ENCODE results near the gene DDX11. TPM values are rescaled to one million over a fixed set of nuclear protein-coding genes. Genes with fewer than 3 reads are reported as not detected.
"Not testable (repeated sequence)": the region's sequence is repeated elsewhere in the genome, so short reads cannot be mapped to it uniquely, and the experiment has no call there.

DDX11 gene
- total RNA-seq, 1 experiment from 2014 or later, result 136 TPM

DNA sequence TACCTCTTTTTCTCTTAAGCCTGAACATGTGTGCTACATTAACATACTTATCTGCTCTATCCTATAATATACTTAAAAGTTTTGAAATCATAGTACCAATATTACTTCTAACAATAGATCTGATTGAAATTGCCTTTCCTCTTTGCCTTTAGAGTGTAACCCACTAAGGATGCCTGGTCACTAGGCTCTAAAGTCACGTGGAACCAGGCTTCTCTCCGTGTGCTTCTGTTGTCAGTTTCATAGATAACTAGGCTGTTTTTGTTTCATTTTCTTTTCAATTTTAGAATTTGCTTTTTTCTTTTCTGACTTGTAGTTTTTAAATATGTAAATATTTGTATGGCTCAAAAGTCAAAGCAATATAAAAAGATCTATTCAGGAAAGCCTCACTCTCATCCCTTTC, 25.8 kb downstream of the DDX11 start:
- H3K4me2 ChIP-seq (ENCODE audit: low read length); intact Hi-C loops (cut with micrococcal nuclease); POLR2A ChIA-PET; CTCF ChIA-PET; H3K9ac ChIP-seq (ENCODE audit: low read length); RAD21 ChIA-PET (ENCODE audit: low non-redundant PET in 1 of 2, low total read pairs in 2 of 2, uncharacterized antibody in 2 of 2, unreplicated experiment in 2 of 2); H4K20me1 ChIP-seq (ENCODE audit: insufficient read depth); H3K9me2 ChIP-seq (ENCODE audit: insufficient read depth); H3K27me3 ChIP-seq (ENCODE audit: insufficient read depth, low read length); BruUV-seq (replicated peaks); DNase-seq (ENCODE audit: low read depth, low spot score); H3K27ac ChIP-seq (ENCODE audit: low read depth, low read length); H3K4me3 ChIP-seq (replicated peaks in 1 of 2; ENCODE audit: low read depth in 1 of 2, low read length in 2 of 2); ATAC-seq; H3K9me3 ChIP-seq (ENCODE audit: control insufficient read depth in 1 of 2, insufficient read depth in 1 of 2, low read depth in 1 of 2, low read length in 2 of 2); H3K36me3 ChIP-seq (ENCODE audit: control insufficient read depth in 1 of 2, insufficient read depth in 2 of 2, low read length in 2 of 2); H2AFZ ChIP-seq (ENCODE audit: low read depth, low read length, poor library complexity, severe bottlenecking); H3K79me2 ChIP-seq (ENCODE audit: insufficient read depth, low read length): not testable (repeated sequence)
- peaks cover 6 to 11% of the 10 kb centered on the region in 2 experiments for H3K4me1 ChIP-seq (ENCODE audit: control insufficient read depth in 1 of 2, insufficient read depth in 2 of 2, low read length in 2 of 2)

DNA sequence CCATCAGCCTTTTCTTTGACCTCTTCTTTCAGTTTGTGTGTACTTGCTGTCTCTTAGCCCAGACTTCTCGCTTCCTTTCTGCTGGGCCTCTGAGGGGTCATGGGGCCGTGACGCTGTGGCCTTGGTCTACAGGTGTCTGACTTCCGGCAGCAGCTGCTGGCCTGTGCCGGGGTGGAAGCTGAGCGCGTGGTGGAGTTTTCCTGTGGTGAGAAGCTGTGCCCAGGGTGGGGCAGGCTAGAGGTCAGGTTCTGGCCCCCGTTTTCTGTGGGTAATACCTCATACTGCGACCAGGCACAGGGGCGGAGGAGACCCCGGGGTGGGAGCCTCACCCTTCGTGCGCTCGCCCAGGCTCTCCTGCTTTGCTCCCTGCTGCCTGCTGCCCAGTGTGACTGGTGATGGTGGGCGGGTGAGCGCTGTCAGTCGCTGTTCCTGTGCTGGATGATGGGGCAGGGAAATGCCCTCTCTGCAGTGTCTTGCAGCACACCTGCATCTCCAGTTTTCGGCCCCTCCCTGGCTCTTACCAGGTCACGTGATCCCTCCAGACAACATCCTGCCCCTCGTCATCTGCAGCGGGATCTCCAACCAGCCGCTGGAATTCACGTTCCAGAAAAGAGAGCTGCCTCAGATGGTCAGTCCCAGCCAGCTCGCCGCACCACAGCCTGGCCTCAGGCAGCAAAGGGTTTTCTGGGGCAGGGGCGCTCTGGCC, 27.0 kb downstream of the DDX11 start:
- H3K9me2 ChIP-seq (ENCODE audit: insufficient read depth); BruUV-seq (replicated peaks); POLR2A ChIA-PET; RAD21 ChIA-PET (ENCODE audit: low non-redundant PET in 1 of 2, low total read pairs in 2 of 2, uncharacterized antibody in 2 of 2, unreplicated experiment in 2 of 2); H3K9ac ChIP-seq (ENCODE audit: low read length); H3K27ac ChIP-seq (ENCODE audit: low read depth, low read length); H3K9me3 ChIP-seq (ENCODE audit: control insufficient read depth in 1 of 2, insufficient read depth in 1 of 2, low read depth in 1 of 2, low read length in 2 of 2); H4K20me1 ChIP-seq (ENCODE audit: insufficient read depth); H3K79me2 ChIP-seq (ENCODE audit: insufficient read depth, low read length); H3K27me3 ChIP-seq (ENCODE audit: insufficient read depth, low read length); CTCF ChIA-PET; DNase-seq (ENCODE audit: low read depth, low spot score); ATAC-seq; H3K36me3 ChIP-seq (ENCODE audit: control insufficient read depth in 1 of 2, insufficient read depth in 2 of 2, low read length in 2 of 2); H2AFZ ChIP-seq (ENCODE audit: low read depth, low read length, poor library complexity, severe bottlenecking); H3K4me3 ChIP-seq (replicated peaks in 1 of 2; ENCODE audit: low read depth in 1 of 2, low read length in 2 of 2); intact Hi-C loops (cut with micrococcal nuclease); H3K4me2 ChIP-seq (ENCODE audit: low read length): not testable (repeated sequence)
- H3K4me1 ChIP-seq (ENCODE audit: control insufficient read depth in 1 of 2, insufficient read depth in 2 of 2, low read length in 2 of 2), result peaks cover 6 to 11% of the 10 kb centered on the region in 2 experiments

DNA sequence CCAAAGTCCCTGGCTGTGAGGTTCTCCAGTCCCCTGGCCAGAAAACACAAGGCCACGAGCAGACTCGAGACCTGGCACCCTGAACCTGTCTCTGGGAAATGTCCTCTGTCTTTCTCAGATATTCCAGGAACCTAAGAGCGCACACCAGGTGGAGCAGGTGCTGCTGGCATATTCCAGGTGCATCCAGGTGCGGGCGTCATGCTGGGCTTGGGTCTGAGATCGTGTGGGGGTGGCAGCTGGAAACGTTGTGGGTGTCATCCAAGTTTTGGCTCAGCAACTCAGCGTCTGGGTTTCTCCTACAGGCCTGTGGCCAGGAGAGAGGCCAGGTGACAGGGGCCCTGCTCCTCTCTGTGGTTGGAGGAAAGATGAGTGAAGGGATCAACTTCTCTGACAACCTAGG, 28.5 kb downstream of the DDX11 start:
- not testable (repeated sequence) for H3K36me3 ChIP-seq (ENCODE audit: control insufficient read depth in 1 of 2, insufficient read depth in 2 of 2, low read length in 2 of 2); H3K4me3 ChIP-seq (replicated peaks in 1 of 2; ENCODE audit: low read depth in 1 of 2, low read length in 2 of 2)

DNA sequence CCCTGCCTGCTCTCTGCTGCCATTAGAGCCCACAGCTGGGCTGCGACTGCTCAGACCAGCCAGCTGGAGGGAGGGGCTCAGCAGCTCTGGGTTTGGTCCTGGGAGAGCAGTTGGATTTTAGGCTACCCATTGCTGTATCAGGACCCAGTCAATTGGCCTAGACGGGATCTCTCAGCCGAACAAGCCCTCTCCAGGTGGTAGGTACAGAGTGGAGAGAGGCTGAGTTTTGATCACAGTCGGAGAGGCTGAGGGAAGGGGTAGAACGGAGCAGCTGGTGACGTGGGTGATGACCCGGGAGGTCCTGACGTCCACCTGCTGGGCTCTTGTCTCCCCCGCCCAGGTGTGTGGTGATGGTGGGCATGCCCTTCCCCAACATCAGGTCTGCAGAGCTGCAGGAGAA, 28.9 kb downstream of the DDX11 start:
- H3K4me2 ChIP-seq (ENCODE audit: low read length); H2AFZ ChIP-seq (ENCODE audit: low read depth, low read length, poor library complexity, severe bottlenecking); H3K9ac ChIP-seq (ENCODE audit: low read length); H3K27me3 ChIP-seq (ENCODE audit: insufficient read depth, low read length); H3K9me3 ChIP-seq (ENCODE audit: control insufficient read depth in 1 of 2, insufficient read depth in 1 of 2, low read depth in 1 of 2, low read length in 2 of 2); DNase-seq (ENCODE audit: low read depth, low spot score); H4K20me1 ChIP-seq (ENCODE audit: insufficient read depth); H3K4me3 ChIP-seq (replicated peaks in 1 of 2; ENCODE audit: low read depth in 1 of 2, low read length in 2 of 2); ATAC-seq; CTCF ChIA-PET; H3K79me2 ChIP-seq (ENCODE audit: insufficient read depth, low read length); H3K27ac ChIP-seq (ENCODE audit: low read depth, low read length); H3K9me2 ChIP-seq (ENCODE audit: insufficient read depth); POLR2A ChIA-PET; intact Hi-C loops (cut with micrococcal nuclease); RAD21 ChIA-PET (ENCODE audit: low non-redundant PET in 1 of 2, low total read pairs in 2 of 2, uncharacterized antibody in 2 of 2, unreplicated experiment in 2 of 2); BruUV-seq (replicated peaks); H3K36me3 ChIP-seq (ENCODE audit: control insufficient read depth in 1 of 2, insufficient read depth in 2 of 2, low read length in 2 of 2): not testable (repeated sequence)
- H3K4me1 ChIP-seq (ENCODE audit: control insufficient read depth in 1 of 2, insufficient read depth in 2 of 2, low read length in 2 of 2), result peaks cover 6 to 11% of the 10 kb centered on the region in 2 experiments

More for the DNA sequence above, 28.5 kb downstream of the DDX11 start:
- H3K9ac ChIP-seq (ENCODE audit: low read length); H4K20me1 ChIP-seq (ENCODE audit: insufficient read depth); BruUV-seq (replicated peaks); intact Hi-C loops (cut with micrococcal nuclease); H3K27me3 ChIP-seq (ENCODE audit: insufficient read depth, low read length); H3K4me2 ChIP-seq (ENCODE audit: low read length); POLR2A ChIA-PET; DNase-seq (ENCODE audit: low read depth, low spot score); H3K9me3 ChIP-seq (ENCODE audit: control insufficient read depth in 1 of 2, insufficient read depth in 1 of 2, low read depth in 1 of 2, low read length in 2 of 2); CTCF ChIA-PET; H3K79me2 ChIP-seq (ENCODE audit: insufficient read depth, low read length); H3K9me2 ChIP-seq (ENCODE audit: insufficient read depth); RAD21 ChIA-PET (ENCODE audit: low non-redundant PET in 1 of 2, low total read pairs in 2 of 2, uncharacterized antibody in 2 of 2, unreplicated experiment in 2 of 2); H3K27ac ChIP-seq (ENCODE audit: low read depth, low read length); H2AFZ ChIP-seq (ENCODE audit: low read depth, low read length, poor library complexity, severe bottlenecking); ATAC-seq: not testable (repeated sequence)
- H3K4me1 ChIP-seq (ENCODE audit: control insufficient read depth in 1 of 2, insufficient read depth in 2 of 2, low read length in 2 of 2), result peaks cover 6 to 11% of the 10 kb centered on the region in 2 experiments
